T-helper 17 cell (primary cell): ENCODE data around the gene LMF1. TPM values are rescaled to one million over a fixed set of nuclear protein-coding genes. Genes with fewer than 3 reads are reported as not detected.
"Not testable (repeated sequence)": the region's sequence is repeated elsewhere in the genome, so short reads cannot be mapped to it uniquely, and the experiment has no call there.

ENCODE experiments used
- ATAC-seq: fragments of 150-1000 bp; cut with Tn5 transposase; 2 replicates; pipeline ENCODE4 v1.10.0; 2021; ENCODE audit warnings: mild to moderate bottlenecking, moderate library complexity
- DNase-seq, 3 donors: peaks; one replicate each; pipeline versions ENCODE4 v3.0.0 to v3.0.0-alpha.2; 2020 to 2021
- H3K9me3 ChIP-seq: one replicate; pipeline ENCODE4 v1.7.0; 2013; ENCODE audit warnings: low read length, mild to moderate bottlenecking; ENCODE audit not compliant: control insufficient read depth, poor library complexity, severe bottlenecking
- H3K27ac Mint-ChIP-seq: one replicate; pipeline ENCODE4 v1.8.0; 2022; ENCODE audit warnings: mild to moderate bottlenecking, moderate library complexity, mixed read lengths
- H3K27me3 Mint-ChIP-seq: one replicate; pipeline ENCODE4 v1.8.0; 2022; ENCODE audit warnings: mixed read lengths
- H3K36me3 Mint-ChIP-seq: one replicate; pipeline ENCODE4 v1.8.0; 2022; ENCODE audit warnings: low read depth, mixed read lengths
- H3K4me1 Mint-ChIP-seq: one replicate; pipeline ENCODE4 v1.8.0; 2022; ENCODE audit warnings: mild to moderate bottlenecking, mixed read lengths
- H3K4me3 Mint-ChIP-seq: one replicate; pipeline ENCODE4 v1.8.0; 2022; ENCODE audit warnings: mild to moderate bottlenecking, moderate library complexity, mixed read lengths
- total RNA-seq, 4 donors: library from RNA in 2 of 4; stranded (reverse) in 2 of 4; gene quantifications; one replicate each; pipeline ENCODE4 v1.2.3 and lab custom pipeline; 2022 to 2026

LMF1 gene
- total RNA-seq, 2 donors from 2014 or later = 44.4 to 45.6 TPM

GRCh38 chr16:870856-871561 lies 99.8 kb downstream of the LMF1 start:
- Mint-ChIP-seq H3K4me3 (no peak overlapping the region), H3K27ac (no peak overlapping the region), H3K36me3 (peaks cover 2% of the 10 kb centered on the region), H3K4me1 (no peaks in the 10 kb centered on the region), H3K27me3 (no peaks in the 10 kb centered on the region)
- ATAC-seq (no peak), DNase-seq (no peak)
- no peaks in the 10 kb centered on the region for H3K9me3 ChIP-seq

GRCh38 chr16:869823-870641 lies 100.8 kb downstream of the LMF1 start:
- no peak for DNase-seq
- H3K4me3 Mint-ChIP-seq = no peak overlapping the region
- H3K36me3 Mint-ChIP-seq = peaks cover 2% of the 10 kb centered on the region
- H3K27ac Mint-ChIP-seq = no peak overlapping the region
- H3K9me3 ChIP-seq = no peaks in the 10 kb centered on the region
- H3K27me3 Mint-ChIP-seq = no peaks in the 10 kb centered on the region
- no peak for ATAC-seq
- no peaks in the 10 kb centered on the region for H3K4me1 Mint-ChIP-seq

GRCh38 chr16:868846-869822 lies 101.7 kb downstream of the LMF1 start:
- Mint-ChIP-seq H3K36me3 (peaks cover 2% of the 10 kb centered on the region), H3K4me3 (no peak overlapping the region), H3K27ac (no peak overlapping the region), H3K4me1 (no peaks in the 10 kb centered on the region), H3K27me3 (no peaks in the 10 kb centered on the region)
- no peak for DNase-seq
- H3K9me3 ChIP-seq = no peaks in the 10 kb centered on the region
- no peak for ATAC-seq

- Mint-ChIP-seq H3K27me3 (no peaks in the 10 kb centered on the region), H3K36me3 (peaks cover 2% of the 10 kb centered on the region), H3K4me3 (no peak overlapping the region), H3K4me1 (no peaks in the 10 kb centered on the region), H3K27ac (no peak overlapping the region)
- DNase-seq (no peak), ATAC-seq (no peak)
- H3K9me3 ChIP-seq = no peaks in the 10 kb centered on the region
Measured at GRCh38 chr16:868386-868755, 102.4 kb downstream of the LMF1 start.

- Mint-ChIP-seq H3K4me3 (no peak overlapping the region), H3K4me1 (no peaks in the 10 kb centered on the region), H3K27ac (no peak overlapping the region), H3K27me3 (no peaks in the 10 kb centered on the region), H3K36me3 (peaks cover 2% of the 10 kb centered on the region)
- no peak for ATAC-seq
- H3K9me3 ChIP-seq = no peaks in the 10 kb centered on the region
- no peak for DNase-seq
Measured at GRCh38 chr16:867421-868385, 103.1 kb downstream of the LMF1 start.

- DNase-seq = no peak
- no peaks in the 10 kb centered on the region for H3K4me1 Mint-ChIP-seq
- no peak overlapping the region for H3K27ac Mint-ChIP-seq
- no peaks in the 10 kb centered on the region for H3K27me3 Mint-ChIP-seq
- no peak for ATAC-seq
- no peak overlapping the region for H3K4me3 Mint-ChIP-seq
- no peaks in the 10 kb centered on the region for H3K9me3 ChIP-seq
- H3K36me3 Mint-ChIP-seq = no peaks in the 10 kb centered on the region
Measured at GRCh38 chr16:866252-866896, 104.4 kb downstream of the LMF1 start.

- no peaks in the 10 kb centered on the region for H3K4me1 Mint-ChIP-seq
- DNase-seq (no peak), ATAC-seq (no peak)
- no peak overlapping the region for H3K27ac Mint-ChIP-seq
- no peaks in the 10 kb centered on the region for H3K9me3 ChIP-seq
- H3K36me3 Mint-ChIP-seq = no peaks in the 10 kb centered on the region
- no peaks in the 10 kb centered on the region for H3K27me3 Mint-ChIP-seq
- H3K4me3 Mint-ChIP-seq = no peak overlapping the region
Measured at GRCh38 chr16:865026-865425, 105.8 kb downstream of the LMF1 start.

GRCh38 chr16:861446-861845 lies 109.3 kb downstream of the LMF1 start:
- no peak for ATAC-seq
- Mint-ChIP-seq H3K27me3 (no peaks in the 10 kb centered on the region), H3K4me3 (no peak overlapping the region)

GRCh38 chr16:860891-861290 lies 109.9 kb downstream of the LMF1 start:
- Mint-ChIP-seq H3K36me3 (no peaks in the 10 kb centered on the region), H3K4me1 (no peaks in the 10 kb centered on the region), H3K27me3 (no peaks in the 10 kb centered on the region), H3K27ac (no peak overlapping the region), H3K4me3 (no peak overlapping the region)
- ATAC-seq = no peak
- no peak for DNase-seq
- H3K9me3 ChIP-seq = no peaks in the 10 kb centered on the region

More at GRCh38 chr16:861446-861845, 109.3 kb downstream of the LMF1 start:
- Mint-ChIP-seq H3K4me1 (no peaks in the 10 kb centered on the region), H3K27ac (no peak overlapping the region), H3K36me3 (no peaks in the 10 kb centered on the region)
- DNase-seq = no peak
- no peaks in the 10 kb centered on the region for H3K9me3 ChIP-seq

- H3K4me1 Mint-ChIP-seq, ATAC-seq, H3K27me3 Mint-ChIP-seq, H3K36me3 Mint-ChIP-seq, DNase-seq, H3K4me3 Mint-ChIP-seq, H3K27ac Mint-ChIP-seq, H3K9me3 ChIP-seq: not testable (repeated sequence)
Measured at GRCh38 chr16:858971-859370, 111.8 kb downstream of the LMF1 start.

GRCh38 chr16:858441-858840 lies 112.3 kb downstream of the LMF1 start:
- not testable (repeated sequence) for H3K9me3 ChIP-seq, H3K27me3 Mint-ChIP-seq, DNase-seq, ATAC-seq, H3K36me3 Mint-ChIP-seq, H3K4me3 Mint-ChIP-seq, H3K27ac Mint-ChIP-seq, H3K4me1 Mint-ChIP-seq

GRCh38 chr16:856811-857210 lies 114.0 kb downstream of the LMF1 start:
- no peaks in the 10 kb centered on the region for H3K9me3 ChIP-seq
- H3K4me1 Mint-ChIP-seq = peaks cover 4% of the 10 kb centered on the region
- no peaks in the 10 kb centered on the region for H3K36me3 Mint-ChIP-seq
- H3K4me3 Mint-ChIP-seq = no peak overlapping the region
- H3K27ac Mint-ChIP-seq = no peak overlapping the region
- ATAC-seq (no peak), DNase-seq (no peak)
- H3K27me3 Mint-ChIP-seq = no peaks in the 10 kb centered on the region
